GM12892 (cell line): ENCODE results near the gene AAK1.
A peak's percentile ranks its signal among the peaks of the same experiment; 100 is the strongest.
"Not testable (repeated sequence)": the region's sequence is repeated elsewhere in the genome, so short reads cannot be mapped to it uniquely, and the experiment has no call there.

Experiments used
- DNase-seq: peaks from one replicate; pipeline ENCODE4 v3.0.0; 2011; ENCODE audit not compliant: insufficient read length
- FAIRE-seq: peaks from 2 replicates; lab custom pipeline; 2011; peaks lifted over from hg19 to GRCh38; lab: Jason Lieb, UNC
- POLR2A ChIP-seq: IDR thresholded peaks from 2 replicates; pipeline ENCODE4 v1.6.1; 2011; ENCODE audit warnings: low read depth, low read length, control low read depth
- POLR2AphosphoS5 ChIP-seq: IDR thresholded peaks from 2 replicates; pipeline ENCODE4 v1.6.1; 2011; ENCODE audit warnings: low read depth, low read length, control low read depth
- TAF1 ChIP-seq: IDR thresholded peaks from 2 replicates; pipeline ENCODE4 v1.6.1; 2011; ENCODE audit warnings: low read depth, mild to moderate bottlenecking, control low read depth, low read length, borderline replicate concordance

AAK1 gene

GRCh38 chr2:69621440-69621839 lies 22.1 kb downstream of the AAK1 start:
- no peak for DNase-seq
- TF ChIP-seq POLR2A, result no peak
- no peak for TF ChIP-seq TAF1
- no peak for TF ChIP-seq POLR2AphosphoS5
- no peak for FAIRE-seq

- DNase-seq, result no peak
- no peak for FAIRE-seq
- TF ChIP-seq POLR2AphosphoS5 (no peak), POLR2A (no peak), TAF1 (no peak)
Measured at GRCh38 chr2:69620870-69621269, 22.7 kb downstream of the AAK1 start.

- TF ChIP-seq POLR2AphosphoS5, result no peak
- no peak for TF ChIP-seq TAF1
- DNase-seq (no peak), FAIRE-seq (peak; percentile 24)
Measured at GRCh38 chr2:69619725-69620124, 23.8 kb downstream of the AAK1 start.

GRCh38 chr2:69618362-69618761 lies 25.2 kb downstream of the AAK1 start:
- DNase-seq (no peak), FAIRE-seq (no peak)

GRCh38 chr2:69617744-69618143 lies 25.8 kb downstream of the AAK1 start:
- TF ChIP-seq POLR2A (no peak), TAF1 (no peak), POLR2AphosphoS5 (no peak)
- no peak for DNase-seq
- FAIRE-seq, result no peak

More at GRCh38 chr2:69618362-69618761, 25.2 kb downstream of the AAK1 start:
- TF ChIP-seq POLR2AphosphoS5 (no peak), TAF1 (no peak), POLR2A (no peak)

- FAIRE-seq, result peak; percentile 30
- DNase-seq, result no peak
- TF ChIP-seq TAF1, result no peak
- TF ChIP-seq POLR2AphosphoS5, result no peak
- TF ChIP-seq POLR2A, result no peak
Measured at GRCh38 chr2:69616755-69617154, 26.8 kb downstream of the AAK1 start.

- no peak for DNase-seq
- TF ChIP-seq TAF1 (no peak), POLR2A (no peak), POLR2AphosphoS5 (no peak)
- FAIRE-seq, result no peak
Measured at GRCh38 chr2:69615969-69616368, 27.6 kb downstream of the AAK1 start.

- TF ChIP-seq POLR2AphosphoS5 (no peak), TAF1 (no peak), POLR2A (no peak)
- DNase-seq, result no peak
- no peak for FAIRE-seq
Measured at GRCh38 chr2:69615078-69615625, 28.4 kb downstream of the AAK1 start.

GRCh38 chr2:69612707-69613106 lies 30.8 kb downstream of the AAK1 start:
- no peak for DNase-seq
- no peak for FAIRE-seq
- TF ChIP-seq POLR2AphosphoS5 (no peak), POLR2A (no peak), TAF1 (no peak)

GRCh38 chr2:69612200-69612599 lies 31.3 kb downstream of the AAK1 start:
- TF ChIP-seq POLR2AphosphoS5, result no peak
- no peak for TF ChIP-seq TAF1
- no peak for TF ChIP-seq POLR2A
- no peak for DNase-seq

GRCh38 chr2:69608109-69608508 lies 35.4 kb downstream of the AAK1 start:
- FAIRE-seq (no peak), DNase-seq (no peak)
- TF ChIP-seq TAF1 (no peak), POLR2AphosphoS5 (no peak), POLR2A (no peak)

More at GRCh38 chr2:69612200-69612599, 31.3 kb downstream of the AAK1 start:
- FAIRE-seq, result no peak

GRCh38 chr2:69606771-69607170 lies 36.8 kb downstream of the AAK1 start:
- DNase-seq, FAIRE-seq: not testable (repeated sequence)

- FAIRE-seq (no peak), DNase-seq (no peak)
- TF ChIP-seq POLR2AphosphoS5, result no peak
- no peak for TF ChIP-seq POLR2A
- no peak for TF ChIP-seq TAF1
Measured at GRCh38 chr2:69605284-69605683, 38.3 kb downstream of the AAK1 start.
